H1 (cell line): ENCODE results near the gene NFXL1. TPM values are rescaled to one million over a fixed set of nuclear protein-coding genes. Genes with fewer than 3 reads are reported as not detected.

Experiments
- CTCF ChIA-PET: fragments of 300-600 bp; sonication (Branson Sonifier 250); formaldehyde crosslinking; loops from one replicate; lab custom pipeline; 2021; ENCODE audit not compliant: partially characterized antibody; lab: Charles Lee
- POLR2A ChIA-PET: fragments of 300-600 bp; sonication (Branson Sonifier 250); formaldehyde crosslinking; loops from one replicate; lab custom pipeline; 2021; ENCODE audit warnings: inconsistent platforms; ENCODE audit not compliant: partially characterized antibody; lab: Charles Lee
- DNase-seq, 2 experiments: peaks; one replicate each; pipeline versions ENCODE4 v3.0.0 to v3.0.0-alpha.2; 2010 to 2022; ENCODE audit warnings: low spot score in 2 of 2, low read depth in 1 of 2, mixed read lengths in 1 of 2
- FAIRE-seq: peaks from 2 replicates; lab custom pipeline; 2011; peaks lifted over from hg19 to GRCh38; lab: Jason Lieb, UNC
- H2AFZ ChIP-seq: 2 replicates; pipeline ENCODE4 v1.8.1; 2012; ENCODE audit warnings: low read length, inconsistent platforms
- H2AK5ac ChIP-seq: 2 replicates; pipeline ENCODE4 v1.6.1; 2013; ENCODE audit warnings: low read depth, low read length
- H2BK120ac ChIP-seq: replicated peaks from 2 replicates; pipeline ENCODE3; 2013; ENCODE audit warnings: low read depth, low read length, inconsistent platforms
- H2BK12ac ChIP-seq: 2 replicates; pipeline ENCODE4 v1.6.1; 2013; ENCODE audit warnings: low read depth, low read length
- H2BK15ac ChIP-seq: 2 replicates; pipeline ENCODE4 v1.6.1; 2013; ENCODE audit warnings: low read length
- H2BK20ac ChIP-seq: 2 replicates; pipeline ENCODE4 v1.6.1; 2013; ENCODE audit warnings: low read length
- H2BK5ac ChIP-seq: 2 replicates; pipeline ENCODE4 v1.6.1; 2013; ENCODE audit warnings: low read depth, low read length
- H3K14ac ChIP-seq: 2 replicates; pipeline ENCODE4 v1.6.1; 2013; ENCODE audit warnings: inconsistent platforms; ENCODE audit not compliant: insufficient read length
- H3K18ac ChIP-seq: 2 replicates; pipeline ENCODE4 v1.6.1; 2013; ENCODE audit warnings: low read length; ENCODE audit errors: extremely low read depth
- H3K23ac ChIP-seq: 2 replicates; pipeline ENCODE4 v1.6.1; 2013; ENCODE audit warnings: inconsistent platforms; ENCODE audit not compliant: insufficient read length
- H3K23me2 ChIP-seq: 2 replicates; pipeline ENCODE4 v1.6.1; 2013; ENCODE audit warnings: low read depth, low read length
- H3K27ac ChIP-seq: 2 replicates; pipeline ENCODE4 v1.6.1; 2011; ENCODE audit warnings: low read depth, low read length, inconsistent platforms
- H3K27me3 ChIP-seq, 4 experiments: replicated peaks in 1 of 4; 1 replicate in 1 of 4; 2 replicates in 3 of 4; pipeline versions ENCODE4 v1.6.1 to v1.8.1; 2011 to 2013; ENCODE audit warnings: low read length in 3 of 4, mild to moderate bottlenecking in 3 of 4, inconsistent platforms in 2 of 4, mixed read lengths in 2 of 4, moderate library complexity in 1 of 4; ENCODE audit not compliant: control insufficient read depth in 3 of 4, insufficient read depth in 3 of 4; ENCODE audit errors: extremely low read depth in 1 of 4
- H3K36me3 ChIP-seq, 4 experiments: 2 replicates each; pipeline versions ENCODE4 v1.6.1 to v1.8.1; 2011 to 2013; ENCODE audit warnings: mild to moderate bottlenecking in 4 of 4, low read length in 3 of 4, moderate library complexity in 2 of 4, control low read depth in 1 of 4, inconsistent platforms in 1 of 4; ENCODE audit not compliant: insufficient read depth in 4 of 4, control insufficient read depth in 2 of 4
- H3K4ac ChIP-seq: replicated peaks from 2 replicates; pipeline ENCODE3; 2013; ENCODE audit warnings: low read length, low read depth, mixed read lengths, inconsistent platforms; ENCODE audit not compliant: insufficient read length
- H3K4me1 ChIP-seq, 4 experiments: replicated peaks in 1 of 4; 1 replicate in 1 of 4; 2 replicates in 3 of 4; pipeline versions ENCODE4 v1.6.1 to v1.8.1; 2011 to 2013; ENCODE audit warnings: low read length in 3 of 4, inconsistent platforms in 2 of 4, mixed read lengths in 1 of 4; ENCODE audit not compliant: insufficient read depth in 4 of 4, control insufficient read depth in 3 of 4
- H3K4me2 ChIP-seq, 2 experiments: 2 replicates each; pipeline versions ENCODE4 v1.6.1 to v1.8.1; 2011 to 2013; ENCODE audit warnings: low read depth in 2 of 2, low read length in 2 of 2, control low read depth in 1 of 2, inconsistent platforms in 1 of 2, mild to moderate bottlenecking in 1 of 2; ENCODE audit not compliant: insufficient read depth in 1 of 2
- H3K4me3 ChIP-seq, 4 experiments: fragments of 200-600, 300-600 bp in 1 of 4; sonication (generic), shearing (Covaris generic), sonication (Bioruptor Twin) in 1 of 4; 2 replicates each; pipeline versions ENCODE4 v1.5.1 to v1.8.1; 2011 to 2016; ENCODE audit warnings: low read length in 4 of 4, low read depth in 3 of 4, control low read depth in 2 of 4, inconsistent platforms in 2 of 4, mild to moderate bottlenecking in 2 of 4, mixed read lengths in 1 of 4, moderate library complexity in 1 of 4; ENCODE audit not compliant: insufficient read depth in 2 of 4; ENCODE audit errors: extremely low read depth in 1 of 4
- H3K56ac ChIP-seq: replicated peaks from 2 replicates; pipeline ENCODE3; 2013; ENCODE audit warnings: low read depth, mild to moderate bottlenecking, mixed read lengths, low read length, inconsistent platforms; ENCODE audit not compliant: insufficient read length
- H3K79me1 ChIP-seq: 2 replicates; pipeline ENCODE4 v1.6.1; 2013; ENCODE audit warnings: low read depth, low read length, control low read depth
- H3K79me2 ChIP-seq, 2 experiments: 2 replicates each; pipeline versions ENCODE4 v1.6.1 to v1.8.1; 2012 to 2013; ENCODE audit warnings: low read length in 2 of 2, mild to moderate bottlenecking in 2 of 2, inconsistent platforms in 1 of 2; ENCODE audit not compliant: insufficient read depth in 2 of 2, control insufficient read depth in 1 of 2
- H3K9ac ChIP-seq, 4 experiments: replicated peaks in 1 of 4; 1 replicate in 1 of 4; 2 replicates in 3 of 4; pipeline versions ENCODE4 v1.6.1 to v1.8.1; 2011 to 2013; ENCODE audit warnings: low read depth in 3 of 4, low read length in 3 of 4, control low read depth in 2 of 4, mild to moderate bottlenecking in 2 of 4, moderate library complexity in 2 of 4, inconsistent platforms in 1 of 4; ENCODE audit errors: extremely low read depth in 1 of 4
- H3K9me3 ChIP-seq, 2 experiments: 2 replicates each; pipeline versions ENCODE4 v1.6.1 to v1.8.1; 2012 to 2013; ENCODE audit warnings: mild to moderate bottlenecking in 2 of 2, moderate library complexity in 2 of 2, control low read depth in 1 of 2, inconsistent platforms in 1 of 2, low read depth in 1 of 2, low read length in 1 of 2, mixed read lengths in 1 of 2; ENCODE audit not compliant: insufficient read depth in 2 of 2
- H4K20me1 ChIP-seq, 2 experiments: replicated peaks in 1 of 2; 2 replicates each; pipeline versions ENCODE3 to v1.8.1; 2011 to 2013; ENCODE audit warnings: inconsistent platforms in 2 of 2, low read length in 2 of 2, mild to moderate bottlenecking in 1 of 2; ENCODE audit not compliant: insufficient read depth in 2 of 2, control insufficient read depth in 1 of 2
- H4K5ac ChIP-seq: 2 replicates; pipeline ENCODE4 v1.6.1; 2013; ENCODE audit warnings: low read length, low read depth, mixed read lengths, inconsistent platforms; ENCODE audit not compliant: insufficient read length
- H4K8ac ChIP-seq: 2 replicates; pipeline ENCODE4 v1.8.0; 2013; ENCODE audit warnings: mild to moderate bottlenecking, moderate library complexity, low read length, inconsistent platforms; ENCODE audit not compliant: insufficient read depth; ENCODE audit errors: extremely low read depth
- H4K91ac ChIP-seq: replicated peaks from 2 replicates; pipeline ENCODE3; 2013; ENCODE audit warnings: low read length, mixed read lengths, inconsistent platforms; ENCODE audit not compliant: insufficient read length
- GABPA ChIP-seq: IDR thresholded peaks from 2 replicates; pipeline ENCODE4 v1.6.1; 2011; ENCODE audit warnings: mild to moderate bottlenecking, low read length, moderate library complexity, borderline replicate concordance; ENCODE audit not compliant: insufficient read depth
- KDM4A ChIP-seq: IDR thresholded peaks from one replicate; pipeline ENCODE4 v1.7.1; 2012; ENCODE audit warnings: low read depth, mild to moderate bottlenecking, moderate library complexity, low read length, inconsistent platforms; ENCODE audit not compliant: severe bottlenecking
- SIRT6 ChIP-seq: IDR thresholded peaks from one replicate; pipeline ENCODE4 v1.7.1; 2012; ENCODE audit warnings: low read length, inconsistent platforms
- SP1 ChIP-seq: IDR thresholded peaks from 2 replicates; pipeline ENCODE4 v1.6.1; 2011; ENCODE audit warnings: low read depth, low read length
- WGBS, 2 experiments: shearing (Covaris generic) in 1 of 2; methylation state at CpG; one replicate each; pipeline versions ENCODE4 v1.1.6 to v1.1.7; 2013 to 2015; ENCODE audit warnings: low lambda C conversion rate in 2 of 2, mixed read lengths in 2 of 2, inconsistent platforms in 1 of 2, low coverage in 1 of 2, missing lambda C conversion rate in 1 of 2; ENCODE audit not compliant: insufficient replicate concordance in 2 of 2, insufficient coverage in 1 of 2, insufficient read length in 1 of 2; ENCODE audit errors: extremely low coverage in 1 of 2, missing lambda C conversion rate in 1 of 2; 5-methylcytosine and 5-hydroxymethylcytosine counted together
- polyA plus RNA-seq, 7 experiments: library from polyadenylated mRNA; depleted of rRNA in 3 of 7; stranded (reverse) in 5 of 7; unstranded in 2 of 7; fragments of >200 nt in 5 of 7; fragments of 200-250 nt in 2 of 7; gene quantifications; 1 replicate in 5 of 7; 2 replicates in 1 of 7; 4 replicates in 1 of 7; pipeline versions ENCODE4 v1.2.1 to v1.2.3, GENCODE V29; 2011 to 2013; ENCODE audit warnings: missing spikeins in 2 of 7, mixed read lengths in 2 of 7
- total RNA-seq: library from RNA; stranded (reverse); fragmentation: NEBNext Ultra II Directional; extraction: Animal tissue kit (Norgen Biotek cat#: 25700); gene quantifications from 2 replicates; pipeline ENCODE4 v1.2.1, GENCODE V29; 2021
- TF ChIP-seq, protein P1 (sequence below): IDR thresholded peaks from 2 replicates; pipeline ENCODE4 v1.6.1; 2012; ENCODE audit warnings: inconsistent platforms

Gene NFXL1
- total and polyA plus RNA-seq, 2 of the 8 experiments (the other 6 are each of a cell fraction or from before 2014, with no cell fraction given) = 10.0 to 29.5 TPM

DNA sequence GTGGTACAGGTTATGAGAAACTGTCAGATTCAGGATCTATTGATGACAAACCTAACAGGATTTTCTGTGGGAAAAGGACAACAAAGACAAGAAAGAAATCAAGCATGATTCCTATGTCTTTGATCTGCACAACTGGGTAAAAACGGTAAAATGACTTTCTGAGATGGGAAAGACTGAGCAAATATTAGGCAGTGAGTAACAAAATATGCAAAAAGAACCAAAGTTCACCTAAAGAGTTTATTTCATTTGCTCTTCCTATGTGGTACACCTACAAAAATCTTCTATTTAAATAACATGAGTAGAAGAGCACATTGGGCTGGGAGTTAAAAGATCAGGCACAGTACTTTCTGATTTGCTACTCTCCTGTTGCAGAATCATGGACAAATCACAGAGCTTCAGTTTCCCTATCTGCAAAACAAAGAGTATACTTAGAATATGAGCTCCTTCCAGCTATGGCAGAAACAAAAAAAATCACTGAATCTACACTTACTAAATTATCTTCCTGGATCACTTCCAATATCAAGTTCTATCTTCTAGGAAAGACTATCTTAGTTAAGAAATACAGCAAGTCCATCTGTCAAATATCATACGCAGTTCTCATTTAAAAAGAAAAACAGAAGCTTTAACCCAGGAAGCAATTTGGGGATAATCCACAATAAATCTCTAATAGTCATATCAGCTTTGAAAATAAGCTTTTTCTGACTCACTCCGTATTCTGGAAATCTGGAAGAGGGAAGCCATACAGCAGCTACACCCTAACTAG, 37.4 kb downstream of the NFXL1 start:
- no peak overlapping the region for H4K91ac ChIP-seq
- no peak overlapping the region for H3K4me2 ChIP-seq
- FAIRE-seq (no peak), DNase-seq (no peak)
- H3K23me2 ChIP-seq = no peaks in the 10 kb centered on the region
- no peak overlapping the region for H2BK12ac ChIP-seq
- no peak for TF ChIP-seq SIRT6
- TF ChIP-seq GABPA = no peak
- no peak for TF ChIP-seq SP1
- TF ChIP-seq KDM4A = no peak
- TF ChIP-seq, protein P1, sequence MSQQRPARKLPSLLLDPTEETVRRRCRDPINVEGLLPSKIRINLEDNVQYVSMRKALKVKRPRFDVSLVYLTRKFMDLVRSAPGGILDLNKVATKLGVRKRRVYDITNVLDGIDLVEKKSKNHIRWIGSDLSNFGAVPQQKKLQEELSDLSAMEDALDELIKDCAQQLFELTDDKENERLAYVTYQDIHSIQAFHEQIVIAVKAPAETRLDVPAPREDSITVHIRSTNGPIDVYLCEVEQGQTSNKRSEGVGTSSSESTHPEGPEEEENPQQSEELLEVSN = no peak
- no peak overlapping the region for H4K8ac ChIP-seq
- no peaks in the 10 kb centered on the region for H3K27me3 ChIP-seq
- ChIA-PET CTCF (interaction anchor here (0.7 to 1.0 kb wide), 2 partner anchors 172 to 191 kb away, joined by 3 to 4 read pairs; no protein-coding TSS in a partner anchor), POLR2A (no interaction called here)
- no peak overlapping the region for H2BK15ac ChIP-seq
- no peak overlapping the region for H2BK120ac ChIP-seq
- H3K36me3 ChIP-seq = peaks cover 7 to 82% (median 40%) of the 10 kb centered on the region in 4 experiments; a peak in 7 of 8 replicates
- no peak overlapping the region for H3K56ac ChIP-seq
- no peak overlapping the region for H2BK20ac ChIP-seq
- no peaks in the 10 kb centered on the region for H3K79me1 ChIP-seq
- no peak overlapping the region for H3K4ac ChIP-seq
- no peak overlapping the region for H3K18ac ChIP-seq
- 90% methylated on average over 3 of the region's 3 CpGs; no CpG with 5 or more reads in 1 of the 2 experiments for WGBS, 2 experiments
- no peaks in the 10 kb centered on the region for H3K79me2 ChIP-seq
- H4K20me1 ChIP-seq = no peaks in the 10 kb centered on the region
- H3K4me3 ChIP-seq = no peak overlapping the region
- no peak overlapping the region for H2AK5ac ChIP-seq
- H3K9me3 ChIP-seq = no peaks in the 10 kb centered on the region
- H2AFZ ChIP-seq = no peak overlapping the region
- no peak overlapping the region for H2BK5ac ChIP-seq
- H3K27ac ChIP-seq = no peak overlapping the region
- H3K14ac ChIP-seq = no peak overlapping the region
- H4K5ac ChIP-seq = no peak overlapping the region
- H3K4me1 ChIP-seq = no peaks in the 10 kb centered on the region
- H3K23ac ChIP-seq = no peak overlapping the region
- no peak overlapping the region for H3K9ac ChIP-seq
